Mesodermal cell (in vitro differentiated cells): ENCODE measurements around the gene PCYT1A. TPM values are rescaled to one million over a fixed set of nuclear protein-coding genes. Genes with fewer than 3 reads are reported as not detected.

Source experiments
- H3K27ac ChIP-seq: 2 replicates; pipeline ENCODE4 v1.7.0; 2013; ENCODE audit warnings: mild to moderate bottlenecking, low read depth, low read length, moderate library complexity; ENCODE audit not compliant: severe bottlenecking
- H3K36me3 ChIP-seq: 2 replicates; pipeline ENCODE4 v1.7.1; 2013; ENCODE audit warnings: mild to moderate bottlenecking, low read length, moderate library complexity; ENCODE audit not compliant: control insufficient read depth, insufficient read depth
- H3K4me1 ChIP-seq: one replicate; pipeline ENCODE4 v1.7.1; 2013; ENCODE audit warnings: mild to moderate bottlenecking, low read length; ENCODE audit not compliant: insufficient read depth, control insufficient read depth, poor library complexity, severe bottlenecking
- H3K4me3 ChIP-seq: 2 replicates; pipeline ENCODE4 v1.7.0; 2013; ENCODE audit warnings: low read length, control low read depth, mild to moderate bottlenecking; ENCODE audit not compliant: insufficient read depth, poor library complexity, severe bottlenecking; ENCODE audit errors: extremely low read depth
- H3K9me3 ChIP-seq: 2 replicates; pipeline ENCODE4 v1.7.1; 2013; ENCODE audit warnings: mild to moderate bottlenecking, low read length, moderate library complexity; ENCODE audit not compliant: control insufficient read depth
- WGBS, 2 experiments: methylation state at CpG; one replicate each; pipeline ENCODE4 v1.1.5; 2013; ENCODE audit warnings: missing lambda C conversion rate in 2 of 2; ENCODE audit not compliant: insufficient coverage in 2 of 2; 5-methylcytosine and 5-hydroxymethylcytosine counted together
- polyA plus RNA-seq, 2 experiments: library from polyadenylated mRNA; stranded (reverse); fragments of 50-300 nt; gene quantifications; one replicate each; pipeline ENCODE4 v1.2.3, GENCODE V29; 2013

The PCYT1A gene
- polyA plus RNA-seq (2013, experiment 1 of 2): 32.5 TPM
- polyA plus RNA-seq (2013, experiment 2 of 2): 28.7 TPM

- H3K9me3 ChIP-seq: no peaks in the 10 kb centered on the region
- H3K36me3 ChIP-seq: peaks cover 3% of the 10 kb centered on the region
- 0 to 1% methylated on average over 36 to 48 of the region's 55 CpGs for WGBS, 2 experiments
- H3K4me1 ChIP-seq: peaks cover 18% of the 10 kb centered on the region
- peak within 1 kb of the TSS; percentile 95 for H3K27ac ChIP-seq
- peak within 1 kb of the TSS; percentile 92 for H3K4me3 ChIP-seq
Measured at GRCh38 chr3:196287440-196288140, at the start of gene PCYT1A. Gene PCYT1A, minus strand, starts transcription at chr3:196287726. Its CDS starts 17,195 bp downstream, at chr3:196270531.

DNA sequence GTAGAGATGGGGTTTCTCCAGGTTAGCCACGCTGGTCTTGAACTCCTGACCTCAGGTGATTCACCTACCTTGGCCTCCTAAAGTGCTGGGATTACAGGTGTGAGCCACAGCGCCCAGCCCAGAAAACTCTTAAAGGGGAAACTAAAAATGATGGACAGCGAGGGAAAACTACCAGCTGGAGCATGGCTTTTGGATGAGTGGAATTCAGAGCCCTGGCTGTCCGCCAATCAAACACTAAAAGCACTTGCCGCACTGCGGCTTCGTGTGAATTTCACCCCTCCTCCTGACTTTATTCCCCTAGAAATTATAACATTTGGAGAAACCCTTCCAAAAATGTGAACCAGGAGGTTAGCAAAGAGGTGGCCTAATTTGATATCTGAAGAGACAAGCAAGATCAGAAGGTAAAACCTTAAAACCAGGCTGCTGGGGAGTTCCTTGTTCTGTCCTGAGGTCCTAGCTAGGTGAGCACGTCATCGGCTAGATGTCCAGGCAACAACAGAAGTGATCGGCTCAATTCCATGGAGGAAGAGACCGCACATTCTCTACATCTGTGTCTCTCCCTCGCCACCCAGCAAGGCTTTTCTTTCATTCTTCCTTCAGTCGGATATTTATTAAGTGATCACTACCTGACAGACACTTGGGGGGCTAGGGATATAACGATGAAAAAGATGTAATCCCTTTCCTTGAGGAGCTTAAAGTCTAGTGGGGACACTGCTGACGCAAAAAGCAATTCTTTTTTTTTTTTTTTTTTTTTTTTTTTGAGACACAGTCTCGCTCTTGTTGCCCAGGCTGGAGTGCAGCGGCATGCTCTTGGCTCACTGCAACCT lies 49.0 kb upstream of the PCYT1A start:
- Histone ChIP-seq H3K27ac (no peak overlapping the region), H3K36me3 (no peaks in the 10 kb centered on the region), H3K9me3 (no peaks in the 10 kb centered on the region), H3K4me1 (peaks cover 8% of the 10 kb centered on the region), H3K4me3 (no peak overlapping the region)
- 93 to 97% methylated on average over 7 to 9 of the region's 17 CpGs for WGBS, 2 experiments

GRCh38 chr3:196335503-196335948 lies 48.0 kb upstream of the PCYT1A start:
- Histone ChIP-seq H3K36me3 (no peaks in the 10 kb centered on the region), H3K27ac (no peak overlapping the region), H3K4me1 (peaks cover 3% of the 10 kb centered on the region), H3K9me3 (no peaks in the 10 kb centered on the region), H3K4me3 (no peak overlapping the region)
- WGBS, 2 experiments: 88 to 91% methylated on average over 6 to 9 of the region's 12 CpGs

GRCh38 chr3:196334982-196335381 lies 47.5 kb upstream of the PCYT1A start:
- no peak overlapping the region for H3K27ac ChIP-seq
- H3K4me1 ChIP-seq: peaks cover 3% of the 10 kb centered on the region
- H3K4me3 ChIP-seq: no peak overlapping the region
- H3K9me3 ChIP-seq: no peaks in the 10 kb centered on the region
- no CpG with 5 or more reads among the region's 1 CpG for WGBS, 2 experiments
- no peaks in the 10 kb centered on the region for H3K36me3 ChIP-seq

- no peaks in the 10 kb centered on the region for H3K36me3 ChIP-seq
- 92 to 94% methylated on average over 8 of the region's 8 CpGs for WGBS, 2 experiments
- no peaks in the 10 kb centered on the region for H3K9me3 ChIP-seq
- H3K4me1 ChIP-seq: no peaks in the 10 kb centered on the region
- no peak overlapping the region for H3K27ac ChIP-seq
- no peak overlapping the region for H3K4me3 ChIP-seq
Measured at GRCh38 chr3:196332168-196332567, 44.6 kb upstream of the PCYT1A start.

DNA sequence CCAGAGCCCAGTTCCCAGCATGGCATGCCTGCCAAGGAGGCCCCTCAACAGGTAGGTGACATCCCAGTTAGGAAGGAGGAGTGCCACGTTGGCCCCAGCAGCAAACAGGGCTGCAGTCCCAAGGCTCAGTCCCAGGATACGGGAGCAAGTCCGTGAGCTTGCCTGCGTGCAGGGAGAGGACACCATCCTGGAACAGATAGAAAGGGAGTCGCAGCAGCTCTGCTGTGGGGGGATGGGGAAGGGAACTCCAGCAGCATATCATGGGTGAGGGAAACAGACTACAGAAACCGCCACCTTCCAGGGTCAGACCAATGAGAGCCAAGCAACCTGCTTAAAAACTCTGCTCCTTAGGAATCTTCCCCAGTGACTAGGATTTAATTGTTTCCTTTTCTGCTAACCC lies 39.9 kb upstream of the PCYT1A start:
- Histone ChIP-seq H3K9me3 (no peaks in the 10 kb centered on the region), H3K36me3 (no peaks in the 10 kb centered on the region), H3K4me3 (no peak overlapping the region), H3K27ac (no peak overlapping the region), H3K4me1 (no peaks in the 10 kb centered on the region)
- WGBS, 2 experiments: 55 to 59% methylated on average over 4 to 5 of the region's 6 CpGs

DNA sequence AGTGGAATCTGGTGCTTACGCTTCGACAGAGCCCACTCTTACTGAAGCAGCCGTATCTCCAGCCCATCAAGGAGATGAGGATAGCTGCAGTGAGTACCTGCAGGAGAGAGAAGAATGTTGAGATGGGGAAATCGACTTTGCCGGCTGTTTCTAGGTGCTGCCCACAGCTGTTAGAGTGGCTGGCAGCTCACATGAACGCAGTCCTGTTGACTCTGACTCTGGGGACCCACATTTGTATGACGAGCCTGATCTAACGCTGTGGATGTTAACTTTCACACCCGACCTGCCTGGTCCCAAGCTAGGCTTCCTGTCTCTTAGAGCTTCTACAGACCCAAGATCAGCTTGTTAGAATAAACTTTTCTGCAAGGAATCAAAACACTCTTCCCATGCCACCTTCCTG lies 39.4 kb upstream of the PCYT1A start:
- Histone ChIP-seq H3K9me3 (no peaks in the 10 kb centered on the region), H3K4me1 (no peaks in the 10 kb centered on the region), H3K4me3 (no peak overlapping the region), H3K36me3 (no peaks in the 10 kb centered on the region), H3K27ac (no peak overlapping the region)
- WGBS, 2 experiments: 72 to 74% methylated on average over 9 of the region's 9 CpGs

- Histone ChIP-seq H3K4me1 (peaks cover 4% of the 10 kb centered on the region), H3K27ac (no peak overlapping the region), H3K9me3 (no peaks in the 10 kb centered on the region), H3K36me3 (no peaks in the 10 kb centered on the region), H3K4me3 (no peak overlapping the region)
- WGBS, 2 experiments: 80 to 81% methylated on average over 10 of the region's 11 CpGs
Measured at GRCh38 chr3:196323691-196324090, 36.2 kb upstream of the PCYT1A start.

DNA sequence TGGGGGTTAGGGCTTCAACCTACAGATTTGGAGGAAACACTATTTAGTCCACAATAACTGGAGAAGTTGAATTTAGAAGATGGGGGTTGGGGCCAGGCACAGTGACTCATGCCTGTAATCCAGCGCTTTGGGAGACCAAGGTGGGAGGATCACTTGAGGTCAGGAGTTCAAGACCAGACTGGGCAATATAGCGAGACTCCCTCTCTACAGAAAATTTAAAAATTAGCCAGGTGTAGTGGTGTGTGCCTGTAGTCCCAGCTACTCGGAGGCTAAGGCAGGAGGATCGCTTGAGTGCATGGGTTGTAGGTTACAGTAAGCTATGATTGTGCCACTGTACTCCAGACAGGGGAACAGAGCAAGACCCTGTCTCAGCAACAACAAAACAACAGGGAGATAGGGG lies 35.5 kb upstream of the PCYT1A start:
- Histone ChIP-seq H3K27ac (no peak overlapping the region), H3K9me3 (no peaks in the 10 kb centered on the region), H3K4me3 (no peak overlapping the region), H3K4me1 (peaks cover 4% of the 10 kb centered on the region), H3K36me3 (no peaks in the 10 kb centered on the region)
- 90 to 91% methylated on average over 2 to 3 of the region's 4 CpGs for WGBS, 2 experiments

DNA sequence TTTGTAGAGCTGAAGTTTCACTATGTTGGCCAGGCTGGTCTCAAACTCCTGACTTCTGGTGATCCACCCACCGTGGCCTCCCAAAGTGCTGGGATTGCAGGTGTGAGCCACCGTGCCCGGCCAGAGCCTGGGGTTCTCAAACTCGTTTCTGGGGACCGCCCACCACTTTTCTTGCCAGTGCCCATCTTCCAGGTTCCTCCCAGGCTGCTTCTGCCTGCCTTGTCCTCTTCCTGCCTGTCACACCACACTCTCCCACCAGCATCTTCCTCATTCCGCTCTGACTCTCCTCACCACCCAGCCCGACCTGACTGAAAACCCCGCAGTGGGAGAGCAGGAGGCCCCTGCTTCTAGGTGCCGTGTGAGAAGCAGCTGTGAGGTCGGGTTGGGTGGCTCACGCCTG lies 33.6 kb upstream of the PCYT1A start:
- H3K9me3 ChIP-seq: no peaks in the 10 kb centered on the region
- peaks cover 4% of the 10 kb centered on the region for H3K4me1 ChIP-seq
- no peak overlapping the region for H3K27ac ChIP-seq
- WGBS, 2 experiments: 91 to 94% methylated on average over 8 to 9 of the region's 11 CpGs
- peaks cover 3% of the 10 kb centered on the region for H3K36me3 ChIP-seq
- no peak overlapping the region for H3K4me3 ChIP-seq

GRCh38 chr3:196320137-196320536 lies 32.6 kb upstream of the PCYT1A start:
- no peaks in the 10 kb centered on the region for H3K9me3 ChIP-seq
- no peak overlapping the region for H3K4me3 ChIP-seq
- WGBS, 2 experiments: 79 to 80% methylated on average over 1 to 2 of the region's 3 CpGs
- H3K36me3 ChIP-seq: peaks cover 9% of the 10 kb centered on the region
- peaks cover 4% of the 10 kb centered on the region for H3K4me1 ChIP-seq
- no peak overlapping the region for H3K27ac ChIP-seq
